Neuron (in vitro differentiated cells): ENCODE data around the gene GRPEL2.

ENCODE experiments used
- H2AFZ ChIP-seq: one replicate; pipeline ENCODE4 v1.6.1; 2013; ENCODE audit warnings: low read depth, mild to moderate bottlenecking, inconsistent platforms, low read length, moderate library complexity
- H3K27me3 ChIP-seq: one replicate; pipeline ENCODE4 v1.6.1; 2013; ENCODE audit warnings: low read length; ENCODE audit not compliant: insufficient read depth
- H3K36me3 ChIP-seq: one replicate; pipeline ENCODE4 v1.6.1; 2013; ENCODE audit warnings: low read length; ENCODE audit not compliant: insufficient read depth
- H3K4me1 ChIP-seq: one replicate; pipeline ENCODE4 v1.6.1; 2013; ENCODE audit warnings: low read length; ENCODE audit not compliant: insufficient read depth
- H3K4me3 ChIP-seq: 2 replicates; pipeline ENCODE4 v1.5.1; 2013; ENCODE audit warnings: mild to moderate bottlenecking, low read length, moderate library complexity
- H3K9me3 ChIP-seq: one replicate; pipeline ENCODE4 v1.6.1; 2013; ENCODE audit warnings: low read length

Gene GRPEL2

GRCh38 chr5:149379177-149379761, 34.0 kb downstream of the GRPEL2 start, which contains the start of gene IL17B:
TSS of gene IL17B (minus strand) at chr5:149379292. CDS start at chr5:149379225, 67 bp downstream.
- no peaks in the 10 kb centered on the region for H3K4me1 ChIP-seq
- no peak within 1 kb of the TSS for H2AFZ ChIP-seq
- no peak within 1 kb of the TSS for H3K4me3 ChIP-seq
- no peaks in the 10 kb centered on the region for H3K9me3 ChIP-seq
- H3K27me3 ChIP-seq = no peaks in the 10 kb centered on the region
- no peaks in the 10 kb centered on the region for H3K36me3 ChIP-seq

GRCh38 chr5:149379818-149380374, 34.6 kb downstream of the GRPEL2 start:
- H3K36me3 ChIP-seq = no peaks in the 10 kb centered on the region
- H3K4me3 ChIP-seq = no peak overlapping the region
- H3K4me1 ChIP-seq = no peaks in the 10 kb centered on the region
- no peak overlapping the region for H2AFZ ChIP-seq
- H3K27me3 ChIP-seq = no peaks in the 10 kb centered on the region
- no peaks in the 10 kb centered on the region for H3K9me3 ChIP-seq

GRCh38 chr5:149380466-149381121, 35.3 kb downstream of the GRPEL2 start:
- Histone ChIP-seq H3K9me3 (no peaks in the 10 kb centered on the region), H3K4me3 (no peak overlapping the region), H3K27me3 (no peaks in the 10 kb centered on the region), H3K36me3 (no peaks in the 10 kb centered on the region), H2AFZ (no peak overlapping the region), H3K4me1 (no peaks in the 10 kb centered on the region)

- Histone ChIP-seq H3K4me1 (no peaks in the 10 kb centered on the region), H3K27me3 (no peaks in the 10 kb centered on the region), H3K36me3 (no peaks in the 10 kb centered on the region), H2AFZ (no peak overlapping the region), H3K9me3 (no peaks in the 10 kb centered on the region), H3K4me3 (no peak overlapping the region)
Measured at GRCh38 chr5:149381261-149381985, 36.1 kb downstream of the GRPEL2 start.

- no peaks in the 10 kb centered on the region for H3K27me3 ChIP-seq
- H3K4me3 ChIP-seq = no peak overlapping the region
- no peaks in the 10 kb centered on the region for H3K36me3 ChIP-seq
- no peak overlapping the region for H2AFZ ChIP-seq
- H3K4me1 ChIP-seq = no peaks in the 10 kb centered on the region
- no peaks in the 10 kb centered on the region for H3K9me3 ChIP-seq
Measured at GRCh38 chr5:149381986-149382338, 36.7 kb downstream of the GRPEL2 start.

- H3K36me3 ChIP-seq = no peaks in the 10 kb centered on the region
- H3K9me3 ChIP-seq = no peaks in the 10 kb centered on the region
- no peaks in the 10 kb centered on the region for H3K27me3 ChIP-seq
- no peak overlapping the region for H3K4me3 ChIP-seq
- no peaks in the 10 kb centered on the region for H3K4me1 ChIP-seq
- H2AFZ ChIP-seq = no peak overlapping the region
Measured at GRCh38 chr5:149382517-149383220, 37.4 kb downstream of the GRPEL2 start.

- Histone ChIP-seq H2AFZ (no peak overlapping the region), H3K27me3 (no peaks in the 10 kb centered on the region), H3K36me3 (no peaks in the 10 kb centered on the region), H3K9me3 (no peaks in the 10 kb centered on the region), H3K4me1 (no peaks in the 10 kb centered on the region), H3K4me3 (no peak overlapping the region)
Measured at GRCh38 chr5:149383399-149383798, 38.1 kb downstream of the GRPEL2 start.

GRCh38 chr5:149386166-149386565, 40.9 kb downstream of the GRPEL2 start:
- Histone ChIP-seq H3K4me3 (no peak overlapping the region), H3K36me3 (no peaks in the 10 kb centered on the region), H3K9me3 (no peaks in the 10 kb centered on the region), H2AFZ (no peak overlapping the region), H3K27me3 (no peaks in the 10 kb centered on the region), H3K4me1 (no peaks in the 10 kb centered on the region)

- no peak overlapping the region for H2AFZ ChIP-seq
- H3K4me1 ChIP-seq = no peaks in the 10 kb centered on the region
- H3K4me3 ChIP-seq = no peak overlapping the region
- no peaks in the 10 kb centered on the region for H3K9me3 ChIP-seq
- H3K36me3 ChIP-seq = no peaks in the 10 kb centered on the region
- H3K27me3 ChIP-seq = no peaks in the 10 kb centered on the region
Measured at GRCh38 chr5:149387081-149387631, 41.9 kb downstream of the GRPEL2 start.

- Histone ChIP-seq H3K36me3 (no peaks in the 10 kb centered on the region), H2AFZ (no peak overlapping the region), H3K4me1 (no peaks in the 10 kb centered on the region), H3K27me3 (no peaks in the 10 kb centered on the region), H3K9me3 (no peaks in the 10 kb centered on the region), H3K4me3 (no peak overlapping the region)
Measured at GRCh38 chr5:149387982-149388381, 42.7 kb downstream of the GRPEL2 start.

- Histone ChIP-seq H2AFZ (no peak overlapping the region), H3K4me1 (no peaks in the 10 kb centered on the region), H3K9me3 (no peaks in the 10 kb centered on the region), H3K4me3 (no peak overlapping the region), H3K27me3 (no peaks in the 10 kb centered on the region), H3K36me3 (no peaks in the 10 kb centered on the region)
Measured at GRCh38 chr5:149388498-149389190, 43.3 kb downstream of the GRPEL2 start.
